Right lung (tissue), 5 donors: ENCODE data around the gene MEX3B. TPM values are rescaled to one million over a fixed set of nuclear protein-coding genes. Genes with fewer than 3 reads are reported as not detected.
"Not testable (repeated sequence)": the region's sequence is repeated elsewhere in the genome, so short reads cannot be mapped to it uniquely, and the experiment has no call there.

Experiments used
- DNase-seq, 2 donors: peaks; one replicate each; pipeline ENCODE4 v3.0.0-alpha.2; 2013
- polyA plus RNA-seq, 5 donors: library from polyadenylated mRNA; unstranded; fragments of 120-200 nt; gene quantifications; one replicate each; pipeline versions ENCODE4 v1.2.1 to v1.2.3, GENCODE V29; 2013; ENCODE audit warnings: inconsistent platforms in 1 of 5, low replicate concordance in 1 of 5; ENCODE audit not compliant: insufficient read length in 5 of 5, insufficient read depth in 1 of 5

MEX3B gene
- polyA plus RNA-seq, 5 donors: 6.7 to 15.1 (median 10.7) TPM

DNA sequence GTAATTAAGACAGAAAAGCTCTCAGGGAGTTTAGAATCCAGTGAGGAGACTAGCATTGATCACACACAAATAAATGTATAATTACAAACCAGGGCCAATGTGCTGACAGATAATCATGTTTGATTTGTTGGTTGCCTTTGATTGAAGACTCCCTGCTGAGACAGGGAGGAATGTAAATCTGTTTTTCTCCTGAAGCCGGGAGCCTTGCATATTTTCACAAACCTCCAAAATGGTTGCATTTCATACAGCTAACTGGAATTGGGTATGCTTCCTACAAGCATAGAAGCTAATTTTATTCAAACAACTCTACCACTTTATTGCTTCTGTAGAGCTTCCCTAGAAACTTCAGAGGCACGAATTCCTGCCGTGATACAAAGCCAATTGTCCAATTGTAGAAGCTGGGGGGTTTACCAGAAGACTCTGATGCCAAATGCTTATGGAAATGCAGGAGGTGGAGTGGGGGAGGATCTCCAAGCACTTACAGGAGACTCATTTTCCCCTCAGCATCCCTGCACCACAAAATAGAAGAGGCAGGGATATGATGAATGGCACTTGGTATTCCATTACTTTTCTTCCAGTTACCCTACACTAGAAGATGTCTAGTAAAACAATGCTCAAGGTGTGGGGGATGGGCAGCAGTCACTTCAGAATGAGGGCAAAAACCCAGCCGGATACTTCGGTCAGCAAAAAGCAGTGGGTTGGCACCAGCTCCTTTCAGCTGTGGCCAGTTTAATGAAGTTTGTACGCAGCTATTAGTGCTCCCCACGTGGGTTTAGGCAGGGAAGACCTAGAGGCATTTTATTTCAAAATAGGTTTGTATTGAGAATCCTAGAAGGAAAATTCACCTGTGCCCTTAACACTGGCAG is 11.4 kb upstream of the MEX3B start:
- DNase-seq: no peak

GRCh38 chr15:82052751-82053150 is 6.9 kb upstream of the MEX3B start:
- DNase-seq: no peak

- DNase-seq: peak in 1 of 2 donors; percentile 23
These were observed 5.8 kb upstream of the MEX3B start for GRCh38 chr15:82051664-82052063.

- no peak for DNase-seq
These were observed 3.0 kb upstream of the MEX3B start for GRCh38 chr15:82048811-82049210.

DNA sequence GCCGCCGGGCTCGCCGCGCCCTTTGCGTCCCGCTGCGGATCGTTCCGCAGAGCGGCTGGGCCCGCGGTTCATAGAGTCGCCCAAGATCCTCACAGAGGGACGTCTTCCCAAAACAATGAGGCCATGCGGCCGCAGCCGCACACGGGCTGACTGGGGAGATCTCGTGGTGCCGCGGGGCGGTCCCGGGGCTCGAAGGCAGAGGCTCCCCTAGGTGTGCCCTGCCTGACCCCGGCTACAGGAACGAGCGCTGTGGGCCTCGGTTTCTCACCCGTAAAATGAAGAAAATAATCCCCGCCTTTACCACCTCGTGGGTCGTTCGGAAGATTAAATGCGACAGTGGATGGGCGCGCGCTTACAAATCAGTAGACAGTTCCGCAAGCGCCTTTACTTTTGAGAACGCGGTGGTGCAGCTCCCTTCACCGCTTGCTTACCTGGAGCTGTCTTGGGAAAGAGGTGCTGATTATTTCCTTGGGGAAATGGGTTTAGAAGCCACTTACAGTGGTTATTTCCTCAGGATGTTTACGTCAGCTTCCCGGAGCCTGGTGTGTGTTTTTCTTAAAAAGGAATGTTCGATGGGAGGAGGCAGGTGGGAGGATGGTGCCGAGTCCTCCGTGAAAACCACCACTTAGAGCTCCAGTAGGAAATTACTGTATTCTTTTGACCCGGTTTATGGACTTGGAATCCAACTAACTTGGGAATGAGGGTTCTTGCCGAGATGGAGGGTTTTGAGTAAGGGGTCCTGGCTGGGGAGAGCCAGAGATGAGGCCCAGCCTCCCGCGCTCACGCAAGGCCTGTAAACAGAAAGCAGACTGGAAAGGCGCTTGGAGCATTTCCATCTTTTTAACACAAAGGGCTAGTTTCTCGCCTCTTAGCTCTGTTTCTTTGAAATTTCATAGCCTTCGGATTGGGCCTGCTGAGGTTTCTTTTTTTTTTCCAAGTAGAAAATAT is 1.9 kb upstream of the MEX3B start:
- DNase-seq: no peak

DNA sequence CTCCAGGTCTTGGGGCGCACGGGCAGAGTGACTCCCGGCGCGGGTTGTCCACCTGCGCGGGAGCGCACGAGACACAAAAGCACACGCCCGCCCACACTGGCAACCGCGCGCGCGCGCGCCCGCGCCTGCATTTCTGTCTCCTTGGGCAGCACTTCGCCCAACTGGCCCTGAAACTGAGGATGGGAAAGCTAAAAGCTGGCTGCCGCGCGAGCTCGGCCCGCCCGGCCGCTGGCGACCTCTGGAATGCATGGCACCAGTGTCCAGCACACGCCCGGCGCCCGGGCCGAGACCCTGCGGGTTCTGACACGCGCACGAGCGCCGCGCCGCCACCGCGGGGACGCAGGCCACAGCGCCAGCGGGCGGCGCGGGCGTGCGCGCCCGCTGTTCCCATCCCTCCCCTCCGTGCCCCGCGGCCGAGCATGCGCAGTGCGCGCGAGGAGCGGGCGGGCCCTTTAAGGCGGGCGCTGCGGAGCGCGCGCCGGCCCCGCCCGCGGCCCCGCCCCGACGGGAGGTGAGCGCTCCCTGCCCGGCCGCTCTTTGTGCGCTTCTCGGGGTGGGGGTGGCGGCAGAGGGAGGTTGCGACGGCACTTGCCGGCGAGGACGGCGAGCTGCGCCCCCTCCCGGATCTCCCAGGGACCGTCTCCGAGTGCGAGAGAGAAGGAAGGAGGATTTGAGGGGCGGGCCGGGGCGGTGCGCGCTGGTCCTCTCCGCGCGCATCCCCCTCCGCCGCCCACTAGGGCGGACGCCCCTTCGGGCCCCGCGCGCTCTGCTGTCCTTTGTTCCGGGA is 1.0 kb upstream of the MEX3B start:
- DNase-seq: peak; percentile 94 to 95

DNA sequence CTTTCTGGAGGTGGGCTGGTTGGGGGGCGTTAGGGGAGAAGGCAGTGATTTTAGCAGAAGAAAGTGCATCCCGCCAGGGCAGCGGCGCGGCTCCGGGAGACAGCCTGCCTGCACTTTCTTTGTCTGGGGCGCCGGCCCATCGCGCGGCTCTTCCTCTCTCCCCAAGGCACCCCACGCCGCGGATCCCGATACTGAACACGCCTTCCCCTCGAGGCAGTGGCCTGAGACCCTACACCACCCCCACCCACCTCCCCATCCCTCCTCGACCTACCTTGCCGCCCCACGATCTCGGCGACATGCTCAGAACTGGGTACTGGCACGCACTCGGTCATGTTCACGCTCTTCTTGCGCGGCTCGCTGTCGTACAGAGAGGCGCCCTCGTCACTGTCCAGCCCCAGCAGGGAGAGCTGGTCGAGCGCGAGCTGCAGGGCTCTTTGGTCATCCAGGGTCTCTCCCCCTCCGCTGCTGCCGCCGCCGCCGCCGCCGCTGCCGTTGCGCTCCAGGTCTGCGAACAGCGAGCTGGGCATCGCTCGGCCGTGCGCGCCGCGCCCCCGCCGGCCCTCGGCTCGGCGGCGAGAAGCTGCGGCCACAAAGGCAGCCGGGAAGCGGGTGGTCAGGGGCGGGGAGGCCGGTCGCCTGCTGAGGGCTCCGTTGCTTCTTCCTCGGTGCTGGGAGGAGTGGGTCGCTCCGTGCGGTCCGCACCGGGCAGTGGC is 483 bp downstream of the MEX3B start:
- DNase-seq: peak in 1 of 2 donors; percentile 49

- peak; percentile 69 to 72 for DNase-seq
These were observed 1.2 kb downstream of the MEX3B start for GRCh38 chr15:82044373-82045178.

- DNase-seq: no peak
These were observed 1.9 kb downstream of the MEX3B start for GRCh38 chr15:82043796-82044372.

GRCh38 chr15:82043130-82043673 is 2.6 kb downstream of the MEX3B start:
- DNase-seq: no peak

- DNase-seq: no peak
These were observed 5.0 kb downstream of the MEX3B start for GRCh38 chr15:82040862-82041261.

DNA sequence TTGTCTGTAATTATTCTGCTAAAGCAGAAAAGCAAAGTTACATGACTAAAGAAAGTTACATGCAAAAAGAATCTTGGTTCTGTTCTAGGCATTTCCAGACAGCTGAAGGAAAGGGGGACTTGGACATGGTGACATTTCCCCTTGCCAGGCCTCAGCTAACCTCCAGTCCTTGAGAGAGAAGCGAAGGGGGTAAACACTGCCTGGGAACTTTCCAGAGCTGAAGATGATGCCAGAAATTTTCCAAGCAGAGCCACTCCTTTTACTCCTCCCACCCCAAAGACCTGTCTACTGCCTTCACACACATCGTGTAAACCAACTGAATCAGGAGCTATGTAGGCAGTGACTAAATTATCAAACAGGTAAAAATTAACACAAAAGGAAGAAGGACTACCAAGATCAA is 5.4 kb downstream of the MEX3B start:
- DNase-seq: no peak

DNA sequence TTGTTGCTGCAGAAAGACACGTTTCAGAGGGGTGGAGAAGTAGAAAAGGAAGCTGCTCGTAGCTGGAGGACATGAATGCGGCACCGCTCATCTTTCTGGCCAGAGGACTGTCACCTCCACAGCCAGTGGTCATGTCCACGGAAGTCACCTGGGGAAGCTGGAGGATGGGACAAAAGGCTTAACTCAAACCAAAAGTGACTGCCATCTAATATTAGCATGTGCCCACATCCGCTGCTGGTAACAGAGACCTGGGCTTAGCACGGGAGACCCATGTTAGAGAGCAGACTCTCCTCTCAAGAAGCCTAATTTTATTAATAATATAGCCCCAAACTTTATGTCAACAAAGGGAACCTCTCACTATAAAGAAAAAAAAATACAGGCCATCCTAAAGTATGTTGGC is 5.9 kb downstream of the MEX3B start:
- no peak for DNase-seq

- DNase-seq: no peak
These were observed 9.4 kb downstream of the MEX3B start for GRCh38 chr15:82036461-82036860.

- DNase-seq: no peak
These were observed 13.9 kb downstream of the MEX3B start for GRCh38 chr15:82031871-82032270.

DNA sequence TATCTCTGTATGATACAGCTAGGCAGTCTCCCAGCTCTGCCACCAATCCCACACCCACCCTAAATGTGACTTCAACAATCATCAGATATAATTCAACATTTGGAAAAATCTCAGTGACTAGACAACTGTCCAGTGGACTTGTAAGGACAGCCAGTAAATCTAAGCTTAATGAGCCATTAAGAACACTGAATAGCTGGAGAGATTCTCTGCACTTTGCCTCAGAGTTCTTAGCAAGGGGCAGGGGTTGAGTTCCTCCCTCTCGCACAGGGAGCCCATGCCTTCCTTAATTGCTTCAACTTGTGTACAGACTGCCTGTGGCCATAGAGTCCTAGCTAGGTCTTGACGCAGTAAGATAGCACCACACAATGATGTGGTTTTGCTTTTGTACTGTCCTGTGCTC is 15.6 kb downstream of the MEX3B start:
- no peak for DNase-seq

DNA sequence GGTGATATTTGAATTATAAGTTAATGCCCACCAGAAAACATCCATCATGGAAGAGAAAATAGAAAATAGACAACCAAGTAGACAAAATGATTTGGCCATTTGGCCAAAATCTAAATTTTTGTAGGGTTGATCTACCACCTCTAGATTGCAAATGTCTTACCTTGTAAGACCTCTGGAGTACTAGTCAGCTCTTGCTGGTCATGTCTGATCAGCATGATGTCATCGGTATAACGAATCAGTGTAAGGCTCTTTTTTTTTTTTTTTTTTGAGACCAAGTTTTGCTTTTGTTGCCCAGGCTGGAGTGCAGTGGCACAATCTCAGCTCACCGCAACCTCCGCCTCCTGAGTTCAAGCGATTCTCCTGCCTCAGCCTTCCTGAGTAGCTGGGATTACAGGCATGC is 17.7 kb downstream of the MEX3B start:
- DNase-seq: not testable (repeated sequence)

GRCh38 chr15:82021992-82022391 is 23.8 kb downstream of the MEX3B start:
- DNase-seq: peak in 1 of 2 donors; percentile 34

- DNase-seq: no peak
These were observed 25.0 kb downstream of the MEX3B start for GRCh38 chr15:82020625-82021394.
